HG03520 (cell line): ENCODE results near the gene DNAJC22.
A peak's percentile ranks its signal among the peaks of the same experiment; 100 is the strongest.
"Not testable (repeated sequence)": the region's sequence is repeated elsewhere in the genome, so short reads cannot be mapped to it uniquely, and the experiment has no call there.

Experiments
- ATAC-seq: cut with Tn5 transposase; IDR thresholded peaks from one replicate; pipeline ENCODE4 v1.9.1; 2021; ENCODE audit warnings: mild to moderate bottlenecking, moderate library complexity; ENCODE audit not compliant: unreplicated experiment

Gene DNAJC22

DNA sequence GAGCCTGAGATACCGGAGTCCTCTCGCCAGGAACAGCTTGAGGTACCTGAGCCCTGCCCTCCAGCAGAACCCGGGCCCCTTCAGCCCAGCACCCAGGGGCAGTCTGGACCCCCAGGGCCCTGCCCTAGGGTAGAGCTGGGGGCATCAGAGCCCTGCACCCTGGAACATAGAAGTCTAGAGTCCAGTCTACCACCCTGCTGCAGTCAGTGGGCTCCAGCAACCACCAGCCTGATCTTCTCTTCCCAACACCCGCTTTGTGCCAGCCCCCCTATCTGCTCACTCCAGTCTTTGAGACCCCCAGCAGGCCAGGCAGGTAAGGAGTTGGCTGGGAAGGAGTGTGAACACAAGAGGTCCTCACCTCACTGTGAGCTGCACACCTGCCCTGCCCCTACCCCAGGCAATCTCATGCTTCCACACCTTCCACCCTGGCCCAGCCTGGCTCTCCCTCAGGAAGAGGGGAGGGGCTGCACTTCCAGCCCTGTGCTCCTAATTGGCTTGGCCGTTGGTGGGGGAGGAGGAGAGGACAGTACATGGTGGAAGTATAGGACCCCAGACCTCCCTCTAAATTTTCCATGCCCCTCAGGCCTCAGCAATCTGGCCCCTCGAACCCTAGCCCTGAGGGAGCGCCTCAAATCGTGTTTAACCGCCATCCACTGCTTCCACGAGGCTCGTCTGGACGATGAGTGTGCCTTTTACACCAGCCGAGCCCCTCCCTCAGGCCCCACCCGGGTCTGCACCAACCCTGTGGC lies 15.9 kb upstream of the DNAJC22 start:
- ATAC-seq, result no peak

DNA sequence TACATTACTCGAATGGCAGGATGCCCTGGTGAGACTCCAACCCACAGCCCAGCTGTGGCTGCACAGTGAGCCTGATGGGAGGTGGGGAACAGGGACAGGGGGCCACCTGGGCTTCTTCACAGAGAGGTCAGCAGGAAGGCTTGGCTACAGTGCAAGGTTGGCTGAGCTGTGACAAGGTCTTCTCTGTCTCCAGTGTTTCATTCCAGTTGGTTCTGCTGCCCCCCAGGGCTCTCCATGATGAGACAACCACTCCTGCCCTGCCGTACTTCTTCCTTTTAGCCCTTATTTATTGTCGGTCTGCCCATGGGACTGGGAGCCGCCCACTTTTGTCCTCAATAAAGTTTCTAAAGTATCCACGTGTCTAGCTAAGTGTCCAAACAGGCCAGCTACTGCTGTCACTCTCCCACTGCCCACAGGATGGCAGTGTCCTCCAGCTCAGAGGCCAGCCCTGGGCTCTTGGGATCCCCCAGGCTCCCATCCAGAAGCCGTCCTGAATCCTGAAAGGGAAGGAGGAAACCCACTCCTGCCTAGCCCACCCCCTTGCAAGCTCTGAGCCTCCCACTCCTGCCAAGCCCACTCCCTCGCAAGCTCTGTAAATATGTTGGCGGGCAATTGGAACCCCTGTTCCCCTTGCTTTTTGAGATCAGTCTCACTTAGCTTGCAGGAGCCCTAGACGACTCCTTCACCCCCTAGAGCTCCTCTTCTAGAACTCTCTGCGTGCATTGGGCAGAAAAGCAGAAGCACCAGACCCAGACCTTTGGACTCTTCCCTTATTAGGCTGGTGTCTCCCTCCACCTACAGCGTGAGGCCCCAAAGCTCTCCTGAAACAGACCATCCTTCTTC lies 15.1 kb upstream of the DNAJC22 start:
- no peak for ATAC-seq

DNA sequence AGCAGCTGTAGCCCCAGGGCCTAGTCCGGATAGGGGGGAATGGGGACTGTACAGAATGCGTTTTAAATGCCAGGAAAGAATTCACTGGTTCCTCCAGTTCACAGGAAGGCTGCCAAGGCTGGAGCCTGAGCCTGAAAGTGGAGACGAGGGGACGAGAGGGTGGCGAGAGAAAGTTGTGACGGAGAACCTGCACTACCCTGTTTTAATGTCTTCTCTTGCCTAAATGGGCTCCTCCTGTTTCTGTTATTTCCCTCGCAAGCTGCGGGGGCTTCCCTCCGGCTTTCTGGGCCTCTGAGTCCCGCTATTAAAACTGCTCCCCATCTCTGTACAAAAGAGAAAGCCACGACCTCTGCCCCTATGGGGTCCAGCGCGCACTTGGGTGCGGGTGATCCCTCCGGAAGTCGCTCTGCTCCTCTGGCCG lies 14.2 kb upstream of the DNAJC22 start:
- no peak for ATAC-seq

DNA sequence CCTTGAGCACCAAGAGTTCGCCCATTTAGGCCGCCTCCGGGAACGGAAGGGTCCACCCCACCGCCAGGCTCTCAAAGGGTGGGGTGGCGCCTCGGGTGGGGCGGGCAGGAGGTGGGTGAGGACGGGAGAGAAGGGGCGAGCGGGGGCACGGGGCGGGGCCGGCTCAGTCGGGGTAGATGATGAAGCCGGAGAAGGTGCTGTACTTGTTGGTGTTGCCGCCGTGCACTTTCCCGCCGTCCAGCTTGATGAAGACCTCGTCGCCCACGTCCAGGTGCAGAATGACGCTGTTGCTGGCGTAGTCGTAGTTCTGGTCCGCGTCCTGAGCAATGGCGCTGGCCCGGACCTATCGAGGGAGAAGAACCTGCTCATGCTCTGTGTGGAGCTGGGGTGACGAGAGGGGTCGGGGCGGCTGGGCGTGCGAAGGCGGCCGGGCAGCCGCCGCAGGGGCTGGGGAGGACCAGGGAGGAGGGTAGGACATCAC lies 13.8 kb upstream of the DNAJC22 start:
- ATAC-seq, result no peak

DNA sequence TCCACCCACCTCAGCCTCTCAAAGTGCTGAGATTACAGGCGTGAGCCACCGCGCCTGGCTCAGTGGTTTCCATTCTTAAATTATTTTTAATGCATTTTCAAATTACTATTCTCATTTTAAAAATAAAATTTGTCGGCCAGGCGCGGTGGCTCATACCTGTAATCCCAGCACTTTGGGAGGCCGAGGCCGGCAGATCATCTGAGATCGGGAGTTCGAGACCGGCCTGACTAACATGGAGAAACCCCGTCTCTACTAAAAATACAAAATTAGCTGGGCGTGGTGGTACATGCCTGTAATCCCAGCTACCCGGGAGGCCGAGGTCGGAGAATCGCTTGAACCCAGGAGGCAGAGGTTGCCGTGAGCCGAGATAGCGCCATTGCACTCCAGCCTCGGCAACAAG lies 12.9 kb upstream of the DNAJC22 start:
- ATAC-seq, result not testable (repeated sequence)

DNA sequence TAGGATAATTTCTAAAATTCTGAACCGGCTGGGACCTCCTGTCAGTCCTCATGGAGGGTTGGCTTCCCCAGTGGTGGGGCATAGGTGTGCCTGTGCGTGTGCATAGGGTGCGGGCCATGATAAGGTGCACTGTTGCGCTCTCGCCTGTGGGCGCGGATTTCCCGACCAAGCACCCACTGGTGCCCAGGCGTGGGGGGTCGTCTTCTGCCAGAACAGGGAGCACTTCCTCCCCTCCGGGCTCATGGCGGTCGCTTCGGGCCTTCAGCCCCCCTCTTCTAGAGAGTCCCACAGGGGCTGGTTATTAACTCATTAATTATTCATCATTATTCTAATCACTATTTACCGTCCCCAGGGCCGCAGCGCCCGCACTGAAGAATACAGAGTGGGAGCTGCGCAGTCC lies 12.5 kb upstream of the DNAJC22 start:
- ATAC-seq, result no peak

DNA sequence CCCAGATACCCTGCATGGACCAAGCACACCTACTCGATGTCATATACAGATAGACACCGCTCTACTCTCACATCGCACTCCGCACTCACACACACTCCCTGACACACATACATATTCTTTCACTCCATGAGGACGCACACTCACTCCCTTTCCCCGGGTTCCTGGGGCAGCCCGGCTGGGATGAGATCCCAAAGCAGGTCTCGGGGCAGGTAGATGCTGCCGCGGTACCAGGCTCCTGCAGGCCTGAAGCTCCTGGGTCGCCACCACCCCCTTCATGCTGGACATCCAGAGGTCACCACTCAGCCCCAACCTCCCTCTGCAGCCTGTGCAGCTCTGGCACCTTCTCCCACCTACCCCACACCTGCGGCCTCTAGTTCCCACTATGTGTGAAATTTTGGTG lies 12.0 kb upstream of the DNAJC22 start:
- no peak for ATAC-seq

DNA sequence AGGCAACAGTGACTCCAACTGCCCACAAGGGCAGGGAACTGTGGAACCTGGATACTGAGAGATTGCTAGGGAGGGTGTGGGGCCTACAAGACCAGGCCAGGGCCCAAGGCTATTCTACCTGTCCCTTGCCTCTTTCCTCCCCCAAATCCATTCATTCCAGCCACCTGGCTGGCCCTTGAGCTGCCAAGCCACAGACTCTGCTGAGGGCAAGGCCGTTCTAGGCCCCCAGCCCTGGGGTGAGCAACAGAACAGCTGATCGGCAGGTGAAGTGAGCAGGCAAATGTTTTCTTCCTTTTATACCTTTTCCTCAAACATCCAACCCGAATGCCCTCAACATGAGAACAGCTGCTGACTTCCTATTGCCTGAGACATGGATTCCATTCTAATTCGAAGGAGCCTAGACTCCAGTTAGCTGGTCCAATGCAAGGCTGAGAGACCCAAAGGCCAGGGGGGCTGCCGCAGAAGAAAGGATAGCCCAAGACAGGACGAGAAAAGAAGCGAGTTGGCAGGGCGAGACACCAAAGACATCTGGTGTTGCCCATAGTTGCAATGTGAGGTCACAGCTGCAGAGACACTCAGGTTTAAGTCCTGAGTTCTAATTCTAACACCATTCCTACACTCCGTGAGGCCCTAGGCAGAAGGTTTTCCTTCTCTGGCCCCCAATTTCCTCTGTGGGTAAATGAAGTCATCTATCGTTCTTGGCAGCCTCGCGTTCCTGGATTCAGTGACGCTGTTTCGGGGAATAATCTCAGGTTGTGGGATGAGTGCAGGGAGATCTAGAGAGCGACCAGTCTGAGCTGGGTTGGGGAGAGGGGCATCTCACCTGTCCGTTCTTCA lies 11.4 kb upstream of the DNAJC22 start:
- ATAC-seq, result no peak

DNA sequence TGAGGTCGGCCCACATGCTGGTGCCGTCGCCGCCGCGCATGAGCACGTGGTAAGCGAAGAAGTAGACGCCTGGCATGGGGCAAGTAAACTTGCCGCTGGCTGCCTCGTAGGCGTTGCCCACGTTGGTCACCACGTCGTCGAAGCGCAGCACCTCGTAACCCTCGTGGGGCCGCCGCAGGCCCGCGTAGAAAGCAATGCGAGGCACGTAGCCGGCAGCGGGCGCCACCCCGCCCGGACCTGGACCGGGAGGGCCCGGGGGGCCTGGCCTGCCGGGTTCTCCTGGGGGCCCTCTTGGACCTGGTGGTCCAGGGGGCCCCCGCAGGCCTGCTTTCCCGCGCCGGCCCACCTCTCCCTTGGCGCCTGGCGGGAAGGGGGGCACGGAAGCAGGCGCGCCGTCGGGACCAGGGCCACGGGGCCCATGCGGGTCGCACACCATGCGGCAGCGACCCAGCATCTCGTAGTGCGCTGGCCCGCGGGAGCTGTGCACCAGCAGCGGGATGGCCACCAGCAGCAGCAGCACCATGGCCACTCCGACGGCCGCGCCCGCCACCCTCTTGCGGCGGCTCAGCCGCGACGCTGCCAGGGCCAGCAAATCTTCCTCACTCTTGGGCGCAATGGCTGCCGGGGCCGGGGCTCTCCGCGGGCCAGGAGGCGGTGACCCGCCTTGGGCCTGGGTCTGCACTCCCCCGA lies 10.6 kb upstream of the DNAJC22 start:
- ATAC-seq, result no peak

DNA sequence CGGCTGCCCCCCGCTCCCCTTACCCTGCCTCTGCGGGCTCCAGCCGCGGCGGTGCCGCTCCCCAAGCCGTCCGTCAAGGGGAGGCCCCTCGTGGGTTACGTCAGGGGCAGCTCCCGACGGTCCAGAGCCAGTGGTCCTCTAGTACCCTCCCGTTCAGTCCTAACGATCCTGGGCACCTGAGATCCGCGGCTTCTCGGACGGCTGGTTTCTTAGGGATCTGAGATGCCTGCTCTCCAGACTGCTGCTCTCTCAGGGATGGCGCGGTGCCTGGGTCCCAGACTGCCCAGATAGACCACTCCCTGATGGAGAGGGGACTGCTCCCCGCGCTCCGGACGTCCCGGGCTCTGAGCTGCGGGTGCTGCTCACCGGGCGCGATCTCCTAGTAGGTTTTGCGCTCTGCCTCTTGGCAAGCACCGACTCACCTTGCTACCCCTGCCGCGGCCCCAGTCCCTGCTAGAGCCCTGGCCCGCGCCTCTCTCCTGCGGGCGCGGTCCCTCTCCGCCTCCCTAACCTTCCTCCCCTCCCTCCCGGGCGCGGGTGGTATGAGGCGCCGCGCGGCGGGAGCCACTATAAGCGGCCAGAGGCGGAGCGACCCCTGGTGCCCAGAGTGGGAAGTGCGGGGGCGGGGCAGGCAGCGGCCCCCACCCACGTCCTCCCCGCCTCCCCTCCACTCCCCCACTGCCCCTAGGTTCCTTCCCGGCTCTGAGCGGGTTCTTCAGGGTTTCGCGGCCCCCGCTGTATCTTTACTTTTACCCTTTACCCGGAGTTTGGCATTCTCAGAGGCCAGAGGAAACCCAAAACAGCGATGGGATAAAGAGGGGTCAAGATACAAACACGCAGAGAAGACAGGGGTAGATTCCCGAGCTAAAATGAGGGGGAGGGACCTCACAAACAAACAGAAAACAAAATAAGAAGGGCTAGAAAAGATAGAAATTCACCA lies 9.8 kb upstream of the DNAJC22 start, which contains the start of gene C1QL4:
Gene C1QL4 (minus strand): TSS at position 544 of the 940 bp plus-strand sequence. CDS start 711 bp downstream, outside the sequence.
- ATAC-seq, result peak; percentile 73

DNA sequence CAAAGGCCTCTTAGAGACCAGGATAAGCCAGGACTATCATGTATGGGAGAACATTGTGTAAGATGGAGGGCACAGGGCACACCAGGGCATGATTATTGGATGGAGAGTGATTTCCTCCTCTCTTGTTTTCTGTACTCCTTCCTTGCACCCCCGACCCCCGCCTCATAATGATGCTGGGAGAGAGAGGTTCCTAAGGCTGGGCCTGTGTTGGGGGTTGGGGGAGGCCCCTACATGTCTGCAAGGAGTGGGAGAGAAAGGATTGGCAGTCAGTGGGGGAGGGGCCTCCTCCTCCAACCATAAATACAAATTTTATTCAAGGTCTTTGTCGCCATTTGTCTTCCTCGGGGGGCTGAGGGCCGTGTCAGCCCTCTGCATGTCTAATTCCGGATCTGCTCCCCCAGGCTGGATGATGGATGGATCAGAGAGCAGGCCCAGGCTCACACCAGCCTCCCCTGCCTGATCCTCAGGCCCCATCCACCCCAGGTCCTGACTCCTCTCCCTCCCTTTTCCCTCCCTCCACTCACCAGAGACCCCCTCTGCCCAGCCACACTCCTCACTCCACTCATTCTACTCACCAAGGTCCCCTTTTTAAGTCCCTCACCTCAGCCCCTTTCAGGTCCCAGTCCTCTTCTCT lies 7.7 kb upstream of the DNAJC22 start:
- ATAC-seq, result no peak

DNA sequence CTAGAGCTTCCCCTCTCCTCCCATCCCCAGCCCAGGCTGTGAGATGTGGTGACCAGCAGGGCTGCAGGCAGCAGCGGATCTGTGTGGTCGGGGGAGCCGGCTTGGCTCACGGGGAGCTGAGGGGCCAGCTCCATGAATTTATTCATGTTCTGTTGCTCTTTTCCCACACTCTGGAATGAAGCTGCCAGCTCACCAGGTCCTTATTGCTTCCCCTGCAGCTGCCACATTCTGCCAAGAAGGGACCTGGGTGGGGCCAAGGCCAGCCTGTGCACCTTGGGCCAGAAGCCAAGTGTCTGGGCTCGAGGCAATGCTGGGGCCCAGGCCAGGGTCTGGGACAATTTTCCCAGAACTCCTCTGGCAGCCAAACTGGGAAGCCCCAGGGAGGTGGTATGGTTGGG lies 7.2 kb upstream of the DNAJC22 start:
- no peak for ATAC-seq

DNA sequence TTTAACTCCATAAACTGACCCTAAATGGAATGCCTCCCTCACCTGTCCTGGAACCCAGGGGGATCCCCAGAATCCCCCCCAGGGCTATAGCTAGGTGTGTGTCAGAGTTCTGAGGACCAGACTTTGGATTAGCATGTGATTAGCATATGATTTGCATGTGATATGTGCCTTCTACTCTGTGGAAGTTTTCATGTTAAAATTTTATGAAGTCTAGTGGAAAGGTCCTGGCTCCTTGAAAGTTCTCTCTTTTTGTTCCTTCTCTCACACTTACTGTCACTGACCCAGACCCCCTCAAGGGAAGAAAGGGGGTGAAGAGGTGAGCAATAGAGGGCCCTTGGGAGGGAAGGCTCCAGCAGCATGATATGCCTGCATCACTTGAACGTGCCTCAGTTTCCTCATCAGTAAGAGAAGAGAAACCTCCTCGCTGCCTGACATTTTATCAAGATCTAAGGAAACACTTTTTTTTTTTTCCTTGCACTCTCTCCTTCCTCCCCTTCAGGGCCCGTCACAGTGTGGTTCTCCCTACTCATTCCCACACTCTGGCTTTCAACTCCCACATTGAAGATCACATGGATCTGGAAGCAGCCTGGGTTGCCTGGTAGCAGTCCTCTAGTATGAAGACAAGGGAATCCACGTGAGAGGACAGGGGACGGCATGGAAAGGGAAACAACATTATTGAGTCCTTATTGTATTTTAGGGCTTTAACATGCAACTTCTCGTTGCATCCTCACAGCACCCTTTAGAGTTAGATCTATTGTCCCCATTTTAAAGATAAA lies 6.4 kb upstream of the DNAJC22 start:
- no peak for ATAC-seq

DNA sequence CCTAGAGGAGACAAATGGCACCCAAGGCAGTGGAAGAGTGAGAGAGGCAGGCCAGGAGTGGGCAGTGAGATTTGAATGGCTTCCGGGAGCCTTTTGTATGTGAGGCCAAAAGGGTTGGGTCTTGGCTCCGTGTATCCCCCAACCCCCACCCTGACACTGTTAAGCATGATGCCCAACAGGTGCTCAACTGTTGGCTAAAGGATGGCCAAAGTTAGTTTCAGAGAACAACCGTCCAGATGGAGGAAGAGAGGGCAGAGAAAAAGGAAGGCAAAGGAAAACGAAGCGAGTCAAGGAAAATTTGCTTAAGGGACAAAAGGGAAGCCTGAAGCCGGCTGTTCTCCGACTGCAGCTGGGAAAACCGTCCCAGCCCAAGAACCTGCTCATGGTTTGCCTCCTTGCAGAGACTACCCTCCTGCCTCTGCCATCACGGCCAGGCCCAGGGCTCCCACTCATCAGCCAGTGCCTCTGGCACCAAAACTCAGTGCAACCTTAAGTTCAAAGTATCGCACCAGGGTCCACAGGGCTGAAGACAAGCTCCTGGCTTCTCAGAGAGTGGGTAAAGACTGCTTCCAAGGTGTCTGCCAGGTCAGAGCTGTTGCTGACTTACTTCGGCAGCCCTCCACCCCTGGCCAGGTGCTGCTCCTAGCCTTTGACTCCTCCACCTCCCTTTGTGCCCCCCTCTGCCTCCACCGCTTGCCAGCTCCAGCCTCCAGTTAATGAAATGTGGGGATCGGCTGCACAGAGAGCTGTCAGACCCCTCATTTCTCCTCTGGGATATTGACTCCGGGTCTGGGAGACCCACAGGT lies 5.5 kb upstream of the DNAJC22 start:
- no peak for ATAC-seq

DNA sequence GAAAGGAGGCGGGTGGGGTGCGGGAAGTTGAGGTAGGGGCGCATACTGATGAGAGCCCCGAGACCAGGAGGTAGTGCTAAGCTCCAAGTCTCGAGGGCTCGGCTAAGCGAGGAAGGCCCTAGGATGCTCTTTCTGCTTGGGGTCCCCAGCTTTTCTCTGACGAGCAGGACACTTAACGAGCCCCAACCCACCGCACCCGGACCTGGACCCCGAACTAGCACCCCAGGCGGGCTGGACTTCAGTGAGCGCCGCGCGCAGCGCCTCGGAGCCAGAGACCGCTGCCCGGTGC lies 5.0 kb upstream of the DNAJC22 start:
- ATAC-seq, result no peak

DNA sequence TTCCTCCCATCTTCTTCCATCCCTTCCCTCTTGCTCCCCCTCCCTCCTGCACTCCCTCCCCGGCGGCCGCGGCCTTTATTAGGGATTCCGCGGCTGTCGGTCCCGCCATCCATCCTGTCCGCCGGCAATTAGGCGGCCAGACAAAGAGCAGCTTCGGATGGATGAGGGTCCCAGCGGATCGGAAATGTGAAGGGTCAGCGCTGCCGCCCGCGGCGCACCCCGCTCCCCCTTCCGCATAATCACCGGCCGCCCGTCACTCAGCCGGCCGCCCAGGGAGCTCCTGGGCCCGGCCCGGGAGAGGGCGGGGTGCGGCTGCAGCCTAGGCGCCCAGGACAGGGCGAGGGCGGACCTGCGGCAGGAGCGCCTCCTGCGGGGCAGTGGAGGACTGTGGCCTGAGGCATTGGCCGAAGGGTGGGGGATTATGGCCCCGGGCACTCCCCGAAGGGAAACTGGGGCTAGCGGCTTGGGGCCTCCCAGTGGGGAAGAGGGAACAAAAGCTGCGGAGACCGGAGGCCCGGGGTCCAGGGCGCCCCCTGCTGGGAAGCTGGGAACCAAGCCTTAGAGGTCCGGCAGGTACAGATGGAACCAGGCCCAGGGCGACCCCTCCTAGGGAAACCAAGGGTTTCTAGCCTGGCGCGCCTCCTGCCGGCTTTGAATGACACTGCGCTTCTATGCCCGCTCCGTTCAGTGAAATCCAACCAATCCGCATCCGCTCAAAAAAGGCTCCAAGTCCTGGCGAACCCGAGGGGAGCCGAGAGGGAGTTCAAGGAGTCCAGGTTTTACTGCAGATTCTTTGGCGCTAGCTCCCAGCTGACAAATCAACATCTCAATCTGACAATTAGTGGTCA lies 4.4 kb upstream of the DNAJC22 start:
- peak; percentile 53 for ATAC-seq
